ENCODE results near the gene SMIM34. TPM values are rescaled to one million over a fixed set of nuclear protein-coding genes. Genes with fewer than 3 reads are reported as not detected.
"Not testable (repeated sequence)": the region's sequence is repeated elsewhere in the genome, so short reads cannot be mapped to it uniquely, and the experiment has no call there.

SMIM34 gene, protein sequence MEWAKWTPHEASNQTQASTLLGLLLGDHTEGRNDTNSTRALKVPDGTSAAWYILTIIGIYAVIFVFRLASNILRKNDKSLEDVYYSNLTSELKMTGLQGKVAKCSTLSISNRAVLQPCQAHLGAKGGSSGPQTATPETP
- not detected in 2 replicates for total RNA-seq

DNA sequence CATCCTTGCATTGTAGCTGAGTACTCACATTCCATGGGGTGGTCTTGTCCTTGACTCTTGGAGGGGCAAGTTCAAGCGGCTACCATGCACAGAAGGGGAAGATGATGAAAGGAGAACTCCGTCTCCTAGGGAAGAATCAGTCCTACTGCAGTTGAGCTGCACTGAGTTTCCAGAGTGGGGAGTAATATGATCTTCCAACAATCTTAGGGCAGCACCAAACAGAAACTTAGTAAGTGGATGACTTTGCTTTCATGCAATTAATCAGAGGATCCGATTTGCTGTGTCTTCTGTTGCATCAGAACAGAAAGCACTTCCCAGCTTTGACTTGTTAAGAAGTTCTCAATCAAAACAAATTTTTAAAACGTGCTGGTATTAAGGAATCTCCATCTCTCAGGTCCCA, at the start of gene SMIM34:
TSS of gene SMIM34 (minus strand) at position 147 of the 400 bp plus-strand sequence. CDS start at position 35, 112 bp downstream.
- not testable (repeated sequence) for DNase-seq (ENCODE audit: low read depth, low spot score)

DNA sequence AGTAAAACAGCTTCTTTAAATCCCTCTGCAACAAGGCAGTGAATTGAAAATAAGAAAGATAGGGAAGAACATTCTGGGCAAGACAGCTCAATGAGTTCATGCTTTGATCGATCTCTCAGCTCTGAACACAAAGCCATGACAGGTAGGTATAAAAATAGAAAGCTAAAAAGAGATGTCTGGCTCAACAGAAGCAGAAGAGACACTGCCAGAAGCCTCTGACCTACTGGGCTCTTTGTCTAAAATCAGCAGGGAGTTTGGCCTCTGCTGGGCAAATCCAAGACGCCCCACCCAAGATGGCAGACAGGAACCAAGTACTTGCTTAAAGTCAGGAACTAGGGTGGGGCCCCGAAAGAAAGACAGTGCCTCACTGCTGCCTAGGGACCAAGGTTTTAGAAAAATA, 43.6 kb upstream of the SMIM34 start:
- DNase-seq (ENCODE audit: low read depth, low spot score), result not testable (repeated sequence)

DNA sequence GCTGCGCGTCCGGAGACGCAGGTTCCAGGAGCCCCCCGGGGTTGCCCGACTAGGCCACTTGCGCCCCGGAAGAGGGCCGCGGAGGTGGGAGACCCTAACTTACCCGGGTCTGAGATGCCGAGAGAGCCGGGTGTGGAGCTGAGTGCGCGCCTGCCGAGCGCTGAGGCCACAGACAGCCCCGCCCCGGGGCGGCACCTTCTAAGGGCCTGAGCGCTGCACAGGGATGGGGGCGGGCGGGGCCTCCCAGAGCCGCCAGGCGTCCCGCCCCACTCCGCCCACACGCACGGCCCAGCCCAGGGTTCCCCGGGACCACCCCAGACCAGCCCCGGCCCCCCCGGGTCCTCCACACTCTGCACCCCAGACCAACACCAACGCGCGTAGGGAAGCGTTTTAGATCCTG, 35.7 kb upstream of the SMIM34 start:
- not testable (repeated sequence) for DNase-seq (ENCODE audit: low read depth, low spot score)

DNA sequence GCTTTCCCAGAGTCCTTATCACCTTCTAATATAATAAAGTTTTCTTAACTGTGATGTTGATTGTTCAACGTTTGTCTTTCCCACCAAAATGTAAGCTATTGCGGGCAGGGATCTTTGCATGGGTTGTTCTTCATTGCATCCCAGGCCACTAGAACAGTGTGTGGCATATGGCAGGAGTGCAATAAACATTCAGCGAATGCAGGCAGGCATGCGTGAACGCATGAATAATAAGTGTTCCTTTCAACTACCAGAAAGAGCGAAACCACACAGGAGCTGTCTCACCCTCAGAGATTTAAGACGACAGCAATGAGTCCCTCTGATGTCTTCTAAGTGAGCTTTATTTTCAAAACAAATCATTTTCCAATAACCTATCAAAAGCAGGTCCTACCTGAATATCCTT, 34.5 kb upstream of the SMIM34 start:
- not testable (repeated sequence) for DNase-seq (ENCODE audit: low read depth, low spot score)

DNA sequence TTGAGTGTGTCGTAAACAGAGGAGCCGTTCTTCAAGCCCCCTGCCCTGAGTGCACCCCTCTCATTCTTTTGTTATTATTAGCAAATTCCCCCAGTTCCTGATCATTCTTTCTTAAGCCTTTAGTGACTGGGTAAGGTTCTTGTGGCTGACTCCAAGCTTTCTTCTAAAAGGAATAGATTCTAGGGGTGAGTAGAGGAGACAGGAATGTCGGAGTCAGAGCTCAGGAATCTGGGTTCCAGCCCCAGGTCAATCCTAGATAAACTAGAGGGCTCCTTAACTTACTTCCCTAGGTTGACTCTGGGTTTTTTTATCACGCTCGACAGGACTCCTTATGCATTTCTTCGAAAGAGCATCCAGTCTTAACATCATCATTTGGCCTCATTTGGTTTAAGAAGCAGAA, 32.4 kb upstream of the SMIM34 start:
- DNase-seq (ENCODE audit: low read depth, low spot score), result not testable (repeated sequence)

DNA sequence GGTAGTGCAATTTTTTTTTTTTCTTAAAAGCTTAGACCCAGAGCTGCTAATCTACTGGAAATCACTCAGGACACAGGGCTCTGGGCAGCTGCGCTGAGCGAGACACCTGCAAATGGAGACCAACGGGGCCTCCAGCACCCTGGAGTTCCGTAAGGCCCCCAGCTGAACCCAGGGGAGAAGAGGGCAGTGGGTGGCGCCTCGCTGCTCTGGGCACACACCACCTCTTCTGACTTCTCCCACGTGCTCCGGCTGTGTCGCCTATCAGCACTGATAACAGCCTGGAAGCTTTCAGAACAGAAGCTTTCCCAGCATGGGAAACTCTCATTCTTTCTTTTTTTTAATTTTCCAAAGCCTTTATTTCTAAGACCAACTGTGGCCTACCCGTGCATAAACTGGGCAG, 31.9 kb upstream of the SMIM34 start:
- not testable (repeated sequence) for DNase-seq (ENCODE audit: low read depth, low spot score)

DNA sequence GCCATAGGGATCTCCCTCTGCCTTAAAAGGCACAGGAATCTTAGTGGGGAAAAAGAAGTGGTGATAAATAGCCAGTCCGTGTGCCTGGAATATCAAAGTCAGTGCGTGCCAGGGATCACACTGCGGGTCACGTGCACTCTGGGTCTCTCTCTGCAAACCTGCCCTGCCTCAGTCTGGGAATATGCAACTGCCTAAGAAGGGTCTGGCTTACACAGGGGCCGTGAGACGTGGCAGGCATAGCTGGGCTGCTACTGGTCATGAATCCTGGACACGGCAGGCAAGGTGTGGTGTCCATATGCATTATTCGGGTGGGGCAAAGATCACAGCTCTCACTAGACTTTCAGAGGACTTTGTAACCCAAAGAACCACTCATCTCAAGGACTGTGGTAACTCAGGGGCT, 23.3 kb upstream of the SMIM34 start:
- DNase-seq (ENCODE audit: low read depth, low spot score), result not testable (repeated sequence)

DNA sequence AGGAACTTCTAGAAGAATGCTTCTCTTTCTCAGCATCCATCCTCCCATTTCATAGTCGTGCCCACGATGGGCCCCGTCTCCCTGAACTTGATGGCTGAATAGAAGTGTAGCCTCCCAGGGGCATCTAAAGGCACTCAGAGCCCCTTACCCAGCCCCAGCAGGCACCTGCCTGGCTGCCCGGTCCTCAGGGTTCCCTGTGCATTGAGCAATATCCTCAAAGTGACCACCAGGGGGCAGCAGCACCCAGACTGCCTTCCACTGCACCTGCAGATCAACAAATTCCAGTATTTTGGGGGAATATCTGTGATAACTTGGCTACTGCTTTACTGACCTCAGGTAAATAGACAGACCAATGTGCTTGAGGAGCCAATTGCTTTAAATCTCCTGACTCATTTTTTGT, 19.7 kb upstream of the SMIM34 start:
- not testable (repeated sequence) for DNase-seq (ENCODE audit: low read depth, low spot score)

DNA sequence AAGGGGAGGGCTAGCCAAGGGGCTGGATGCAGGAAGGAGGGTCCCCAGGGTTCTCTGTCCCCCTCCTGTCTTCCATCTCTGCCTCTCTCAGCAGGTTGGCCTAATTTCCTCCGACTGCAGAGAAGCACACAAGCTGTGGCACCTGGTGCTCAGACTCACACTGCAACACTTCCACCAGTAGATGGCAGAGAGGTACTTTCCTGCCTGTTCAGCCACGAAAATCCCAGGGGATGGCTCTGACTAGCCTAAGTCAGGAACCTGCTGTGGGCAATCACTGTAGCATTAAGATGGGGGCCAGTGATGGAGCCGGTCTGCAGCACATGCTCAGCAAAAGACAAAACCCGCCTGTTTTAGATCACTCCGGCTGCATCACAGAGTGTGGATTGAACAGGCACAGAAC, 6.0 kb upstream of the SMIM34 start:
- not testable (repeated sequence) for DNase-seq (ENCODE audit: low read depth, low spot score)

DNA sequence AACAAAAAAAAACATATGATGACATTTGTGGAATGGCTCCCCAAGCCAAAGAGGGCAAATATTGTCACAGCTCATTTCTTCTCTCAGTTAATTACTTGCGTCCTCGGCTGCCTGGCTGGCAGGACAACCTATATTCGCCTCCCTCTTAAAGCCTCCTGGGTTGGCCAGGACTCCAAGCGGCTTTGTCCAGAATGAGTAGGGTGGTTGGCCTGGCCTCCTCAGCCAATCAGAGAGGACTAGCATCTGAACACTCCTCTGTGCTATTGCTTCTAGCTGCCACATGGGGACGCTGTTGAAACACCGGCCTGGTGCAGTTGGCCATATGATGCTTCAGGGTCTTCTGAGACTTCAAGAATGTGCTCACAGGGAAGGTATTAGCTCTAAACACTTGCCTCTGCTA, 4.7 kb upstream of the SMIM34 start:
- DNase-seq (ENCODE audit: low read depth, low spot score), result not testable (repeated sequence)

DNA sequence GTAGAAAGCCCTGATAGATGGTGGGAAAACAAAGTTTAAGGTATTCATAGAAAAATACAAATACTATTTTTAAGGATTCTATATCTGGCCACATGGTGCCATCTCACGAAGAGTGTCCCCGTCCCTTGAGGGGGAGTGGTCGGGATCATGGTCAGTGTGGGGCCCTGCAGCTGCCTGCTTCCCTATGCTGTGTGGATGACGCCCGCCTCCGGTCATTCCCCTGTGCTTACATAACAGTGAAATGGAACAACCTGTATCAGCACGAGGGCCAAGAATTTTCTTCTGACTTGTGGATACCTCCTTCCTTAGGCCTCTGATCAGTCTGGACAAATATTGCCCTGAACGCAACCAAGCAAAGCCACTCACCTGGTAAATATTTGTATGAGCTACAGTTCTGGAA, 3.6 kb upstream of the SMIM34 start:
- not testable (repeated sequence) for DNase-seq (ENCODE audit: low read depth, low spot score)

DNA sequence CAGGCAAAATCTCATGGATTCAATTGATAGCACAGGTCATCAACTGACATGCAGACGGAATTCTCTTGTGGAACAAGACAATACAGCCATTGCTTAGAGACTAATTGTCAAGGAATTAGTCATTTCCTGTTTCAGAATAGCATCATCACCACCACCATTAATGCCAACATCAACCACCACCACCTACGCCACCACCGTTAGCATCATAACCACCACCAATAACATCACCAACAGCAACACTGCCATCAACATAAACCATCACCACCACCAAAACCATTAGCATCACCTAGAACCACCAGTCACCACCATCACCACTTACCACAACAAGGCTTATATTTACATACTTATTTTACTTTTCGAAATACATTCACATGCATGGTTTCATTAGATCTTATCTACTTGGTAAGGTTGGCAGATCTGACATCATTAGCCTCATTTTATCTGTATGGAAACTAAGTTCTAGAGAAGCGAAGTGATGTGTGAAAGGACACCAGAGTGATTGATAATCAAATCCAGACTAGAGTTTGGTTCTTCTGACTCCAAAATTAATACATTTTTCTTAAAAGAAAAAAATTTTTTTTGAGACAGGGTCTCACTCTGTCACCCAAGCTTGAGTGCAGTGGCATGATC, 6.2 kb downstream of the SMIM34 start:
- not testable (repeated sequence) for DNase-seq (ENCODE audit: low read depth, low spot score)

DNA sequence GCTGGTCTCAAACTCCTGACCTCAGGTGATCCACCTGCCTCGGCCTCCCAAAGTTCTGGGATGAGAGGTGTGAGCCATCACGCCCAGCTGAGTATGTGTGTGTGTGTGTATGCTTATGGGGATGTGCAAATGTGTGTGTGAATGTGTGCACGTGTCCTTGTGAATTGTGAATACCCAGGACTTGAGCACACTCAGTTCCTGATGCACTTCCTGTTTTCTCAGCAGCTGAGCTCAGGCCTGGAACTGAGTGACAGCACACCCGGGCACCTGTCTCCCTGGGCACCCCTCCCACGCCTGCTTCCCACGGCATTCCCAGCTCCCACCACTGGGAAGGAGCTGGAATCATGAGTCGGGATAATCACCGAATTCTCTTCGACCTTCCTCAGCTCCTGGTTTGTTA, 16.5 kb downstream of the SMIM34 start:
- DNase-seq (ENCODE audit: low read depth, low spot score), result not testable (repeated sequence)

DNA sequence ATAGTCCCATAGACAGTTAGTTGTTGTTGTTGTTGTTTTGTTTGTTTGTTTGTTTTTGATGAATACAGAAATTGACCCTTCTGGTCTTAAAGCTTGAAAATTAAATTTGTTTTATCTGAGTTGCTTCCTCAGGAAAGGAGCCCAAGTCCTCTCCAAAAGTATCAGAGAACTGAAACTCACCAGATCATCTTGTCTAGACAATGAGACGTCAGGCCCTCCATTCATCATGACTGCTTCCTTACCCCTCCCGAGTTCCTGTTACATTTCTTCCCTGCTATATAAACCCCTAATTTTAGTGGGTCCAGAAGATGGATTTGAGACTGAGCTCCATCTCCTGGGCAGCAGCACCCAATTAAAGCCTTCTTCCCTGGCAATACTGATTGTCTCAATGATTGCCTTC, 17.1 kb downstream of the SMIM34 start:
- not testable (repeated sequence) for DNase-seq (ENCODE audit: low read depth, low spot score)

DNA sequence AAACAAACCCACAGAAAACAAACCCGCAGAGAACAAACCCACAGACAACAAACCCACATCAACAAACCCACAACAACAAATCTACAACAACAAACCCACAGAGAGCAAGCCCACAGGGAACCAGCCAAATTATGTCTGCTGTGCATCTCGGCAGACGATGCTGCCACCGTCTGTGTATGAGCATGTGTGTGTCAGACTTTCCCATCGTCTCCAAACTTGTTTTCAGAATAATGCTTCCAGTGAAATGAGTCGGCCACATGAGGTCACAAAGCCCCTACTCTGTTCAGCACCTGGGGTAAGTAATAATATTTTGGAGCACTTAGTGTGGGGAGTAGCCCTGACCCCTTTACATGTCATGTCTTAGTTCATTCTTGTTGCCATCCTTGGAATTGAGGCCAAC, 17.6 kb downstream of the SMIM34 start:
- DNase-seq (ENCODE audit: low read depth, low spot score), result not testable (repeated sequence)

DNA sequence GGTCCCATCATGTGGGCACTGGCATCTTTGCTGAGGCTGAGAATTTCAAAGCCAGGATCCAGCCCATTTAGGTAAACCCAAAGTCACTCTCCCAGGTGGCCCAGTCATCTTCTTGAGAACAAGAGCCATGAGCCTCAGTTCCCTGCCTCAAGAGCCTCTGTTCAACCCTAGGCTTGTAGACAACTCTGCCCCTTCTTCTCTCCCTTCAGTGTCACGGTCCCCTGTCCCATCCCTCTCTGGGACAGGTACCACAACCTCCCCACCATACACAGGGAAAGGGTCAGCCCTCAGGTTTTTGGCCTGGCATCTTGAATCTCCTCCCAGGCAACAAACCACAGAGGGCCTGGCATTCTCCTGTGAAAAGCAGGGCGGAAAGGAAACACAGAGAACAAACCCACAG, 18.1 kb downstream of the SMIM34 start:
- DNase-seq (ENCODE audit: low read depth, low spot score), result not testable (repeated sequence)

DNA sequence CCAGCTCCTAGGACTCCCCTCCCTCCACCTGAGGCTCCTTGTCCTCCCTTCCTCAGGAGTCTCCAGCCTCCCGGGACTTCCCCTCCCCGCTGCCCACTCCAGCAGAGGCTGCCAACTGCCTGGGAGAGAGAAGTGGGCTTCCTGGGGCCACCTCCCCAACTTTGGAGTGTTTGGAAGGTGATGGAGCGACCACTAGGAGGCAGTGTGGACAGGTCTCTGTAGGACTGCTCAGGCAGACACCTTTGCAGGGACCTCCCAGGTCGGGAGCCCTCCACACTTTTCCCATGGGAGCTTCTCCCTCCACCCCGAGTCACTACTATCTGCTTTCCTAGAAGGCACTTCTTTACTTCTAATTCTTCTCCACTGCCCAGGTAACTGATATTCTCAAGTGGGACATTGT, 19.0 kb downstream of the SMIM34 start:
- DNase-seq (ENCODE audit: low read depth, low spot score), result not testable (repeated sequence)

DNA sequence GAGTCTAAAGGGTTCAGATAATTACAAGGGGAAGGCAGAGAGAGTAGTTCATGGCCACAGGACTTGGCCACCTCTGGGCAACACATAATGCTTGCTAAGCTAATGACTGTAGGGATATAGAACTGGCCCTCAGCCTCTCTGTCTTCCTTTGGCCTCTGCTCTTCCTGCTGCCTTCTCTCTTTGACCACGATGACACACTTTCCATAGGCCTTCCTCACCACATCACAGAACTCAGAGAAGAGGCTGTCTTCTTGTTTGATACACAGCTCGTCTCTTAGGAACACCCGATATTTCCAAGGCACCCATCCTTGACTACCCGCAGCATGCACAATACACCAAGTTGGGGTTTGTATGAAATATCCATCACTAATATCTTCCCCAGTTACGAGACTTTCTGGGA, 23.2 kb downstream of the SMIM34 start:
- DNase-seq (ENCODE audit: low read depth, low spot score), result not testable (repeated sequence)

DNA sequence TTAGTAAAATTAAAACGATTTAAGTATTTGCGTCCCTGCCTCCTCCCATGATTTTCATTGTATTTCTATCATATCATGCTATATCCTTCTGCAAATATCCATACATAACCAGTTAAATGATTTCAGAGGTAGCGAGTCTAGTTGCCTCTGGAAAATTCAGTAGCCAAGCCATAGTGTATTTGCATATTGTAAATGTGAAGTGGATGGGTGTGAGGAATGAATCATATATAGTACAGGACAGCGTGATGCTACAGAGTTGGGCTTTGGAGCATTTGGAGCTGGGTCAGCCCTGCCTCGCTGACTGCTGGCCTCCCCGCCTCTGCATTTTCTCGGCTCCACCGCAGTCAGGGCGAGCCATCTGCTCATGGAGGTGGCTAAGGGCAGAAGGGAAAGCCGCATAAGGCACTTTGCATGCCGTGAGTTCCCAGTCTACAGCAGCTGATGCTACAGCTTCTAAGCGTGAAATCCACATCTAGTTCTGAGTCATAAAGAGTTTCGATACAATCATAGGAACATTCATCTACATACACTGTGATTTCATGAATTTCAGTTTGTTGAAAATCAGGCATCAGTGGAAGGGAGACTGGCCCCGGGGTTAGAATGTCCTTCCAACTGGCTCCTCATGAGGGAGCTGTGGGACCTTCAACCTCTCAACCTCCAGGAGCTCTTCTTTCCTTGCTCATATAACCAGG, 39.9 kb downstream of the SMIM34 start:
- DNase-seq (ENCODE audit: low read depth, low spot score), result not testable (repeated sequence)

DNA sequence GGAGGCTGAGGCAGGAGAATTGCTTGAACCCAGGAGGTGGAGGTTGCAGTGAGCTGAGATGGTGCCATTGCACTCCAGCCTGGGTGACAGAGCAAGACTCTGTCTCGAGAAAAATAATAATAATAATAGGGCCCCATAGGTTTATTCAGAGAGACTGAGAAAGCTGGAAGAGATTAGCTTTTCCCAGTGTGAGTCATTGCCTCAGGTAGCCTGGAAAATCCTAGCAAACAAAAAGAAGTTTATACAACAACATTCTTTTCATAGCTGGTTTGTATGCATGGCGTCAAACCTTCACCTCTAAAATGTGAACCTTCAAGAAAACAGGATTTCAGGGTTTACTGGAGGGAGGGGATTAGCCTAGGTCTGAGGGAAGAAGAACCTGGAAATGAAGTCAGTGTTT, 40.6 kb downstream of the SMIM34 start:
- DNase-seq (ENCODE audit: low read depth, low spot score), result not testable (repeated sequence)

DNA sequence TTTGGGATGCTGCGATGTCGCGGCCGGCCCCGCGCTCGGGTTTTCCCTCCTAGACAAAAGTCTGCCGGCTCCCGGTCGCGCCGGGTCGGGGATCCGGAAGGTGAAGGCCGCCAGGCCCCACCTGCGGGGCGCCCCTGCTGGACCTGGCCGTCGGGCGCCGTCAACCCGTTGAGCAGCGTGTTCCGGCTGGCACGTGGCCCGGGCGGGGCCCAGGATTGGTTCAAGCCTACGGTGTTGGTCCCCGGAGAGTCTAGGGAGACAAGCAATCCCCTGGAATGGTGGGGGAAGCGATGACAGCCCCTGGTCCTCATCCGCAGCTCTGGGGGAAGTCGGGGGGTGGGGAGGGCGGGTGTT, 48.2 kb downstream of the SMIM34 start:
- not testable (repeated sequence) for DNase-seq (ENCODE audit: low read depth, low spot score)

DNA sequence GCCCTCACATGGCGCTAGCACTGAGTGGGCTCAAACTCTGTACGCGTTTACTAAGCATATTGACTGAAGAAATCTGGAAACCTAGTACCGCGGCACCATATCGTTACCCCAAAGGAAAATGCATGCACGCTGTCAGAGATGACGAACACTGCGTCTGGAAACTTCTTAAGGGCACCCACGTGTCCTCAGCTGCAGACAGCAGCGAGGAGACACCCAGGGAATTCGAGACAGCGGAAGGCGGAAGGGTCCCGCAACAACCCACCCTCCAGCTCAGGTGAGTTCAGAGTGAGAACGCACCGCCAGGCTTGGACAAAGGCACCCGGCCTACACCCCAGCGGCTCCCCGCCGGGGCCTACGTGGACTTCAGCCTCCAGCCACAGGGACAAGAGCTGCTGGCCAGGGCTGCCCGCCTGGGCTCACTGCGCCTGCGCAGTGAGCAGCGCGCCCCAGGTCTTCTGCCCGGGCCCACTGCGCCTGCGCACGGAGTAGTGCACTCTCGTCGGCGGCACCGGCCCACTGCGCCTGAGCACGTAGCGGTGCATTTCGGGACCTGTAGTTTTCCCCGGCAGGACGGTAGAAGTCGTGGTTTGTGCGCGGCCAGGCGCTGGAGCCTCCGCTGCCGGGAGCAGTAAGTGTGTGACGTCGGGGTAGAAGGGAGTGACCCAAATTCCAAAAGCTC, 48.7 kb downstream of the SMIM34 start, which contains the start of gene SMIM11:
TSS of gene SMIM11 (plus strand) at position 568 of the 679 bp plus-strand sequence. CDS start 3,998 bp downstream, outside the sequence.
- not testable (repeated sequence) for DNase-seq (ENCODE audit: low read depth, low spot score)
